Gastroesophageal sphincter (tissue), 3 donors: Measurements from ENCODE around the gene MUC5AC.

Experiments
- EP300 ChIP-seq: sonication (generic); formaldehyde crosslinking; IDR thresholded peaks from one replicate; pipeline ENCODE4 v1.6.1; 2017; ENCODE audit warnings: antibody characterized with exemption, mild to moderate bottlenecking
- POLR2A ChIP-seq, 2 donors: fragments of 450-650 bp; IDR thresholded peaks; one replicate each; pipeline ENCODE4 v1.6.1; 2017; ENCODE audit warnings: antibody characterized with exemption in 2 of 2, mild to moderate bottlenecking in 2 of 2, moderate library complexity in 1 of 2
- POLR2AphosphoS5 ChIP-seq: sonication (generic); formaldehyde crosslinking; IDR thresholded peaks from one replicate; pipeline ENCODE4 v1.6.1; 2017; ENCODE audit warnings: antibody characterized with exemption
- TF ChIP-seq, protein P1 (sequence below), 4 experiments: fragments of 200-600 bp in 2 of 4; fragments of 450-650 bp in 2 of 4; sonication (generic) in 1 of 4; IDR thresholded peaks; one replicate each; pipeline ENCODE4 v1.5.1; 2017 to 2019; ENCODE audit warnings: antibody characterized with exemption in 4 of 4, mild to moderate bottlenecking in 2 of 4, moderate library complexity in 2 of 4

GRCh38 chr11:1134848-1135445, 22.8 kb upstream of the MUC5AC start:
- TF ChIP-seq, protein P1, sequence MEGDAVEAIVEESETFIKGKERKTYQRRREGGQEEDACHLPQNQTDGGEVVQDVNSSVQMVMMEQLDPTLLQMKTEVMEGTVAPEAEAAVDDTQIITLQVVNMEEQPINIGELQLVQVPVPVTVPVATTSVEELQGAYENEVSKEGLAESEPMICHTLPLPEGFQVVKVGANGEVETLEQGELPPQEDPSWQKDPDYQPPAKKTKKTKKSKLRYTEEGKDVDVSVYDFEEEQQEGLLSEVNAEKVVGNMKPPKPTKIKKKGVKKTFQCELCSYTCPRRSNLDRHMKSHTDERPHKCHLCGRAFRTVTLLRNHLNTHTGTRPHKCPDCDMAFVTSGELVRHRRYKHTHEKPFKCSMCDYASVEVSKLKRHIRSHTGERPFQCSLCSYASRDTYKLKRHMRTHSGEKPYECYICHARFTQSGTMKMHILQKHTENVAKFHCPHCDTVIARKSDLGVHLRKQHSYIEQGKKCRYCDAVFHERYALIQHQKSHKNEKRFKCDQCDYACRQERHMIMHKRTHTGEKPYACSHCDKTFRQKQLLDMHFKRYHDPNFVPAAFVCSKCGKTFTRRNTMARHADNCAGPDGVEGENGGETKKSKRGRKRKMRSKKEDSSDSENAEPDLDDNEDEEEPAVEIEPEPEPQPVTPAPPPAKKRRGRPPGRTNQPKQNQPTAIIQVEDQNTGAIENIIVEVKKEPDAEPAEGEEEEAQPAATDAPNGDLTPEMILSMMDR (IDR thresholded peaks at IDR 0.05), result no peak
- TF ChIP-seq EP300 (no peak), POLR2A (IDR thresholded peaks at IDR 0.05) (no peak), POLR2AphosphoS5 (no peak)
